GM23338 (cell line): Measurements from ENCODE around the gene FHOD1. TPM values are rescaled to one million over a fixed set of nuclear protein-coding genes. Genes with fewer than 3 reads are reported as not detected.

Experiments used
- ATAC-seq: fragments of 200-7000 bp; cut with Tn5 transposase; 3 replicates; pipeline ENCODE4 v1.9.1; 2020
- DNase-seq: peaks from one replicate; pipeline ENCODE4 v3.0.0-alpha.2; 2015; ENCODE audit warnings: low spot score
- H2AFZ ChIP-seq: fragments of 200-600 bp; sonication (generic); 2 replicates; pipeline ENCODE4 v1.8.0; 2016; ENCODE audit warnings: antibody characterized with exemption, mild to moderate bottlenecking, moderate library complexity
- H3F3A ChIP-seq: fragments of 200-600 bp; sonication (generic); replicated peaks from 2 replicates; pipeline ENCODE4 v1.8.0; 2017; ENCODE audit warnings: antibody characterized with exemption, mixed run types, low read depth
- H3K27ac ChIP-seq: fragments of 200-600 bp; sonication (generic); 2 replicates; pipeline ENCODE4 v1.6.1; 2016; ENCODE audit warnings: low read depth
- H3K27me3 ChIP-seq: fragments of 200-600 bp; sonication (generic); 2 replicates; pipeline ENCODE4 v1.8.0; 2016; ENCODE audit warnings: mild to moderate bottlenecking, mixed run types, moderate library complexity; ENCODE audit not compliant: insufficient read depth
- H3K36me3 ChIP-seq: fragments of 200-600 bp; sonication (generic); 2 replicates; pipeline ENCODE4 v1.8.0; 2016; ENCODE audit warnings: mild to moderate bottlenecking; ENCODE audit not compliant: insufficient read depth
- H3K4me1 ChIP-seq: fragments of 200-600 bp; sonication (generic); 2 replicates; pipeline ENCODE4 v1.8.0; 2016; ENCODE audit warnings: mild to moderate bottlenecking, moderate library complexity; ENCODE audit not compliant: insufficient read depth
- H3K4me2 ChIP-seq: fragments of 200-600 bp; sonication (generic); 2 replicates; pipeline ENCODE4 v1.7.1; 2017; ENCODE audit warnings: mixed run types
- H3K4me3 ChIP-seq: fragments of 200-600 bp; sonication (generic); 2 replicates; pipeline ENCODE4 v1.6.1; 2016; ENCODE audit warnings: mixed run types
- H3K79me2 ChIP-seq: fragments of 200-600 bp; sonication (generic); replicated peaks from 2 replicates; pipeline ENCODE4 v1.8.0; 2017; ENCODE audit warnings: mild to moderate bottlenecking; ENCODE audit not compliant: insufficient read depth
- H3K9me2 ChIP-seq: fragments of 200-600 bp; sonication (generic); 2 replicates; pipeline ENCODE4 v1.8.0; 2017; ENCODE audit not compliant: insufficient read depth
- H4K20me1 ChIP-seq: fragments of 200-600 bp; sonication (generic); replicated peaks from 2 replicates; pipeline ENCODE4 v1.8.0; 2017; ENCODE audit warnings: mild to moderate bottlenecking; ENCODE audit not compliant: insufficient read depth
- H3K27ac Mint-ChIP-seq: 2 replicates; pipeline ENCODE4 v1.8.0; 2020; ENCODE audit warnings: inconsistent platforms, mild to moderate bottlenecking, moderate library complexity, mixed read lengths
- H3K27me3 Mint-ChIP-seq: 3 replicates; pipeline ENCODE4 v1.8.0; 2022; ENCODE audit warnings: low read depth, mild to moderate bottlenecking, moderate library complexity, mixed read lengths, inconsistent platforms; ENCODE audit not compliant: insufficient read depth, poor library complexity
- H3K36me3 Mint-ChIP-seq: 3 replicates; pipeline ENCODE4 v1.8.0; 2021; ENCODE audit warnings: low read depth, mild to moderate bottlenecking, inconsistent platforms, moderate library complexity, mixed read lengths
- H3K4me1 Mint-ChIP-seq: 3 replicates; pipeline ENCODE4 v1.8.0; 2020; ENCODE audit warnings: mild to moderate bottlenecking, inconsistent platforms, mixed read lengths
- H3K4me3 Mint-ChIP-seq: 3 replicates; pipeline ENCODE4 v1.8.0; 2021; ENCODE audit warnings: moderate library complexity, mild to moderate bottlenecking, inconsistent platforms, mixed read lengths
- H3K9me3 Mint-ChIP-seq: 3 replicates; pipeline ENCODE4 v1.8.0; 2020; ENCODE audit warnings: moderate library complexity, mild to moderate bottlenecking, inconsistent platforms, mixed read lengths
- CREB1 ChIP-seq: fragments of 250-450 bp; sonication (Bioruptor Pico); IDR thresholded peaks from 2 replicates; pipeline ENCODE4 v1.5.0; 2020; ENCODE audit warnings: low read depth, mild to moderate bottlenecking, moderate library complexity
- CTCF ChIP-seq, 2 experiments: fragments of 200-600 bp in 1 of 2; sonication (generic) in 1 of 2; conservative IDR thresholded peaks; 2 replicates each; pipeline versions ENCODE4 v1.5.1 to v1.6.1; 2016 to 2017; ENCODE audit warnings: antibody characterized with exemption in 2 of 2, low read depth in 2 of 2, mild to moderate bottlenecking in 2 of 2, moderate library complexity in 1 of 2
- ETS1 ChIP-seq: IDR thresholded peaks from 2 replicates; pipeline ENCODE4 v1.6.1; 2016; ENCODE audit warnings: antibody characterized with exemption
- EZH2 ChIP-seq: fragments of 200-600 bp; sonication (generic); IDR thresholded peaks from one replicate; pipeline ENCODE4 v1.8.0; 2017; ENCODE audit warnings: antibody characterized with exemption, mild to moderate bottlenecking, low read depth; ENCODE audit not compliant: unreplicated experiment
- EZH2phosphoT487 ChIP-seq: fragments of 200-600 bp; sonication (generic); IDR thresholded peaks from one replicate; pipeline ENCODE4 v1.8.1; 2018; ENCODE audit warnings: antibody characterized with exemption; ENCODE audit not compliant: unreplicated experiment
- JUNB ChIP-seq: IDR thresholded peaks from one replicate; pipeline ENCODE4 v1.6.1; 2016; ENCODE audit warnings: antibody characterized with exemption; ENCODE audit not compliant: unreplicated experiment
- NANOG ChIP-seq: IDR thresholded peaks from 2 replicates; pipeline ENCODE4 v1.6.1; 2016; ENCODE audit warnings: antibody characterized with exemption, borderline replicate concordance
- POLR2AphosphoS5 ChIP-seq: IDR thresholded peaks from 2 replicates; pipeline ENCODE4 v1.6.1; 2016; ENCODE audit warnings: antibody characterized with exemption, low read depth
- REST ChIP-seq: IDR thresholded peaks from one replicate; pipeline ENCODE4 v1.6.1; 2018; ENCODE audit warnings: antibody characterized with exemption; ENCODE audit not compliant: unreplicated experiment
- STAT1 ChIP-seq: IDR thresholded peaks from one replicate; pipeline ENCODE4 v1.6.1; 2016; ENCODE audit warnings: antibody characterized with exemption; ENCODE audit not compliant: unreplicated experiment
- ZNF114 ChIP-seq: fragments of 250-450 bp; sonication (Bioruptor Pico); IDR thresholded peaks from 2 replicates; pipeline ENCODE4 v1.5.0; 2020; ENCODE audit warnings: mild to moderate bottlenecking, moderate library complexity
- ZNF331 ChIP-seq: fragments of 250-450 bp; sonication (Bioruptor Pico); IDR thresholded peaks from 2 replicates; pipeline ENCODE4 v1.5.0; 2020; ENCODE audit warnings: low read depth, mild to moderate bottlenecking, moderate library complexity
- ZNF462 ChIP-seq: fragments of 250-450 bp; sonication (Bioruptor Pico); IDR thresholded peaks from 2 replicates; pipeline ENCODE4 v1.5.0; 2020; ENCODE audit warnings: mild to moderate bottlenecking, moderate library complexity
- polyA plus RNA-seq: library from polyadenylated mRNA; unstranded; fragments of >200 nt; fragmentation: Nextera tagmentation; extraction: Ambion mirVana; gene quantifications from 2 replicates; pipeline ENCODE4 v1.2.1, GENCODE V29; 2016
- total RNA-seq: library from RNA; depleted of rRNA; stranded (reverse); fragments of >200 nt; shearing (Covaris generic); gene quantifications from 2 replicates; pipeline ENCODE4 v1.2.3, GENCODE V29; 2014

Gene FHOD1
- total and polyA plus RNA-seq, 2 experiments from 2014 or later: 26.2 to 52.7 TPM

GRCh38 chr16:67191411-67191994 is 55.8 kb downstream of the FHOD1 start:
- H3K4me1 Mint-ChIP-seq: peaks cover 24% of the 10 kb centered on the region
- peaks cover 21% of the 10 kb centered on the region for H3K79me2 ChIP-seq
- DNase-seq: no peak
- H3K9me2 ChIP-seq: no peaks in the 10 kb centered on the region
- ATAC-seq: no peak
- 0 out of 2 replicates have a peak, but pooled peaks cover 9% of the 10 kb centered on the region for H3F3A ChIP-seq
- H3K36me3 Mint-ChIP-seq: peaks cover 33% of the 10 kb centered on the region
- H3K4me3 Mint-ChIP-seq: peak overlapping the region; percentile 93
- H3K36me3 ChIP-seq: peaks cover 16% of the 10 kb centered on the region; the same call in 1 of the 2 replicates
- peaks cover 7% of the 10 kb centered on the region; the same call in 1 of the 2 replicates for H3K4me1 ChIP-seq
- H4K20me1 ChIP-seq: peaks cover 18% of the 10 kb centered on the region
- no peak overlapping the region for H3K27ac ChIP-seq
- peak overlapping the region; percentile 96 for H2AFZ ChIP-seq
- no peak overlapping the region for H3K27ac Mint-ChIP-seq
- H3K4me3 ChIP-seq: peak overlapping the region; percentile 97
- peaks cover 3% of the 10 kb centered on the region; the same call in 1 of the 2 replicates for H3K27me3 ChIP-seq
- TF ChIP-seq CREB1 (CRISPR knock-in tag) (no peak), ZNF331 (CRISPR knock-in tag) (no peak), EZH2 (no peak), ETS1 (no peak), CTCF (conservative IDR thresholded peaks at IDR 0.05; ENCODE audit: low read depth in 2 of 2) (no peak), ZNF114 (CRISPR knock-in tag) (no peak), NANOG (no peak), JUNB (no peak), REST (no peak), STAT1 (no peak), ZNF462 (CRISPR knock-in tag) (no peak), EZH2phosphoT487 (no peak), POLR2AphosphoS5 (no peak)
- peaks cover 11% of the 10 kb centered on the region for H3K27me3 Mint-ChIP-seq
- peak overlapping the region; percentile 62 for H3K4me2 ChIP-seq
- no peaks in the 10 kb centered on the region for H3K9me3 Mint-ChIP-seq
